Keratinocyte (primary cell): ENCODE data around the gene HECTD2.

ENCODE experiments used
- EZH2 ChIP-seq: IDR thresholded peaks from one replicate; pipeline ENCODE4 v1.6.1; 2012; ENCODE audit warnings: inconsistent platforms, mild to moderate bottlenecking, low read length, moderate library complexity
- TF ChIP-seq, protein P1 (sequence below), 3 experiments: IDR thresholded peaks in 1 of 3; conservative IDR thresholded peaks in 1 of 3; optimal IDR thresholded peaks in 1 of 3; 2 replicates in 2 of 3; 3 replicates in 1 of 3; pipeline versions ENCODE3 to v1.5.1; 2011; ENCODE audit warnings: low read length in 3 of 3, mild to moderate bottlenecking in 3 of 3, moderate library complexity in 2 of 3, control low read depth in 1 of 3, inconsistent platforms in 1 of 3; ENCODE audit not compliant: insufficient read depth in 2 of 3; ENCODE audit errors: extremely low read depth in 1 of 3

DNA sequence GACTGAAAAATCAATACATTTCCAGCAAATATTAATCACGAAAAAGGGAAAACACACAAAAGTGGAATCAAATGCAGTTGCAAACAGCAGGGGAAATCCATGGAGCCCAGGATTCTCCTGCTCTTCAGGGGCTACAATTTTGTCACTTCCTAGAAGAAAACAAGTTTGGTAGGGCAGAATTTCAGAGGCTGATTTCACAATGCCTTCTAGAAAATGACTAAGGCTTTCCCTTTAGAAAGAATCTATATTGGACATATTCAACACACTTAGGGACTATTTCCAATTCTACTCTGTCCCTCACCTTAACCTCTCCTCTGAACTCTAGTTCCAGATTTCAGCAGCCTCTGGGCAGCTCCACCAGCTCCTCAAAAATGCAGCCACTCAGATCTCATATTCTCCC, 111.3 kb downstream of the HECTD2 start:
- TF ChIP-seq, protein P1, sequence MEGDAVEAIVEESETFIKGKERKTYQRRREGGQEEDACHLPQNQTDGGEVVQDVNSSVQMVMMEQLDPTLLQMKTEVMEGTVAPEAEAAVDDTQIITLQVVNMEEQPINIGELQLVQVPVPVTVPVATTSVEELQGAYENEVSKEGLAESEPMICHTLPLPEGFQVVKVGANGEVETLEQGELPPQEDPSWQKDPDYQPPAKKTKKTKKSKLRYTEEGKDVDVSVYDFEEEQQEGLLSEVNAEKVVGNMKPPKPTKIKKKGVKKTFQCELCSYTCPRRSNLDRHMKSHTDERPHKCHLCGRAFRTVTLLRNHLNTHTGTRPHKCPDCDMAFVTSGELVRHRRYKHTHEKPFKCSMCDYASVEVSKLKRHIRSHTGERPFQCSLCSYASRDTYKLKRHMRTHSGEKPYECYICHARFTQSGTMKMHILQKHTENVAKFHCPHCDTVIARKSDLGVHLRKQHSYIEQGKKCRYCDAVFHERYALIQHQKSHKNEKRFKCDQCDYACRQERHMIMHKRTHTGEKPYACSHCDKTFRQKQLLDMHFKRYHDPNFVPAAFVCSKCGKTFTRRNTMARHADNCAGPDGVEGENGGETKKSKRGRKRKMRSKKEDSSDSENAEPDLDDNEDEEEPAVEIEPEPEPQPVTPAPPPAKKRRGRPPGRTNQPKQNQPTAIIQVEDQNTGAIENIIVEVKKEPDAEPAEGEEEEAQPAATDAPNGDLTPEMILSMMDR (optimal IDR thresholded peaks at IDR 0.05 in 1 of 3, IDR thresholded peaks at IDR 0.05 in 1 of 3, conservative IDR thresholded peaks at IDR 0.05 in 1 of 3; ENCODE audit: extremely low read depth in 1 of 3, insufficient read depth in 2 of 3, low read length in 3 of 3), result no peak
- no peak for TF ChIP-seq EZH2
